Peyer's patch (tissue), 4 donors: Measurements from ENCODE around the gene FOXQ1. TPM values are rescaled to one million over a fixed set of nuclear protein-coding genes. Genes with fewer than 3 reads are reported as not detected.

Source experiments
- DNase-seq, 3 donors: peaks; one replicate each; pipeline ENCODE4 v3.0.0-alpha.2; 2017 to 2019
- H3K27ac ChIP-seq, 4 donors: fragments of 200-600 bp; sonication (generic); one replicate each; pipeline ENCODE4 v1.5.1; 2016 to 2019
- H3K27me3 ChIP-seq, 2 donors: fragments of 200-600 bp; sonication (generic); one replicate each; pipeline ENCODE4 v1.5.1; 2019
- H3K36me3 ChIP-seq, 3 donors: fragments of 200-600 bp; sonication (generic); one replicate each; pipeline ENCODE4 v1.5.1; 2016 to 2019
- H3K4me1 ChIP-seq, 4 donors: fragments of 200-600 bp; sonication (generic); one replicate each; pipeline ENCODE4 v1.5.1; 2016 to 2019
- H3K4me3 ChIP-seq, 4 donors: fragments of 200-600 bp; sonication (generic); 1 replicate in 3 of 4; 2 replicates in 1 of 4; pipeline ENCODE4 v1.5.1; 2016 to 2019; ENCODE audit warnings: mild to moderate bottlenecking in 1 of 4
- H3K9me3 ChIP-seq, 4 donors: fragments of 200-600 bp; sonication (generic); one replicate each; pipeline ENCODE4 v1.5.1; 2016 to 2019; ENCODE audit warnings: mild to moderate bottlenecking in 1 of 4
- CTCF ChIP-seq, 6 experiments: fragments of 450-650 bp in 4 of 6; fragments of 200-600 bp in 2 of 6; sonication (generic) in 1 of 6; IDR thresholded peaks; one replicate each; pipeline ENCODE4 v1.5.1; 2017 to 2019; ENCODE audit warnings: antibody characterized with exemption in 6 of 6, mild to moderate bottlenecking in 3 of 6, moderate library complexity in 1 of 6
- POLR2A ChIP-seq, 2 donors: fragments of 450-650 bp; IDR thresholded peaks; one replicate each; pipeline ENCODE4 v1.5.1; 2017; ENCODE audit warnings: antibody characterized with exemption in 2 of 2, mild to moderate bottlenecking in 2 of 2, moderate library complexity in 2 of 2
- total RNA-seq, 4 donors: library from RNA; depleted of rRNA; stranded (reverse); fragments of >200 nt; gene quantifications; one replicate each; pipeline ENCODE4 v1.1.0, GENCODE V29; 2016

FOXQ1 gene
- total RNA-seq, 4 donors from 2014 or later = not detected

GRCh38 chr6:1296542-1296941, 15.4 kb upstream of the FOXQ1 start:
- H3K27ac ChIP-seq = no peak overlapping the region
- no peak for DNase-seq
- H3K36me3 ChIP-seq = no peaks in the 10 kb centered on the region
- no peak for TF ChIP-seq POLR2A (IDR thresholded peaks at IDR 0.05)
- no peak for TF ChIP-seq CTCF (IDR thresholded peaks at IDR 0.05)
- H3K4me3 ChIP-seq = no peak overlapping the region
- H3K9me3 ChIP-seq = peaks cover 0 to 4% (median 0%) of the 10 kb centered on the region in 4 donors
- H3K4me1 ChIP-seq = no peaks in the 10 kb centered on the region
- H3K27me3 ChIP-seq = no peaks in the 10 kb centered on the region

GRCh38 chr6:1297746-1298145, 14.2 kb upstream of the FOXQ1 start:
- Histone ChIP-seq H3K27me3 (no peaks in the 10 kb centered on the region), H3K4me3 (no peak overlapping the region), H3K36me3 (no peaks in the 10 kb centered on the region), H3K4me1 (no peaks in the 10 kb centered on the region), H3K27ac (no peak overlapping the region), H3K9me3 (peaks cover 0 to 8% (median 0%) of the 10 kb centered on the region in 4 donors)
- no peak for TF ChIP-seq POLR2A (IDR thresholded peaks at IDR 0.05)
- TF ChIP-seq CTCF (IDR thresholded peaks at IDR 0.05) = no peak
- DNase-seq = no peak

- H3K9me3 ChIP-seq = peaks cover 0 to 8% (median 0%) of the 10 kb centered on the region in 4 donors
- no peaks in the 10 kb centered on the region for H3K27me3 ChIP-seq
- no peak overlapping the region for H3K4me3 ChIP-seq
- TF ChIP-seq CTCF (IDR thresholded peaks at IDR 0.05) (no peak), POLR2A (IDR thresholded peaks at IDR 0.05) (no peak)
- H3K4me1 ChIP-seq = no peaks in the 10 kb centered on the region
- DNase-seq = no peak
- H3K27ac ChIP-seq = no peak overlapping the region
- no peaks in the 10 kb centered on the region for H3K36me3 ChIP-seq
These were observed 13.1 kb upstream of the FOXQ1 start for GRCh38 chr6:1298768-1299167.

- no peak overlapping the region for H3K27ac ChIP-seq
- no peaks in the 10 kb centered on the region for H3K27me3 ChIP-seq
- no peak for TF ChIP-seq CTCF (IDR thresholded peaks at IDR 0.05)
- no peak for TF ChIP-seq POLR2A (IDR thresholded peaks at IDR 0.05)
- no peaks in the 10 kb centered on the region for H3K36me3 ChIP-seq
- DNase-seq = no peak
- peaks cover 0 to 8% (median 1%) of the 10 kb centered on the region in 4 donors for H3K4me1 ChIP-seq
- H3K9me3 ChIP-seq = peaks cover 0 to 8% (median 0%) of the 10 kb centered on the region in 4 donors
- no peak overlapping the region for H3K4me3 ChIP-seq
These were observed 5.8 kb upstream of the FOXQ1 start for GRCh38 chr6:1306133-1306532.

GRCh38 chr6:1309366-1309765, 2.5 kb upstream of the FOXQ1 start:
- no peak for DNase-seq
- Histone ChIP-seq H3K27me3 (peaks cover 0 to 13% of the 10 kb centered on the region in 2 donors), H3K27ac (no peak overlapping the region), H3K4me3 (no peak overlapping the region), H3K9me3 (no peaks in the 10 kb centered on the region), H3K4me1 (peaks cover 0 to 27% (median 6%) of the 10 kb centered on the region in 4 donors), H3K36me3 (no peaks in the 10 kb centered on the region)
- TF ChIP-seq POLR2A (IDR thresholded peaks at IDR 0.05) (no peak), CTCF (IDR thresholded peaks at IDR 0.05) (no peak)
